Measurements from ENCODE around the gene AKAP9.
"Not testable (repeated sequence)": the region's sequence is repeated elsewhere in the genome, so short reads cannot be mapped to it uniquely, and the experiment has no call there.

Gene AKAP9

GRCh38 chr7:91979590-91979989, 38.9 kb downstream of the AKAP9 start:
- Histone ChIP-seq H3K79me2 (ENCODE audit: insufficient read depth, low read depth) (peaks cover 5% of the 10 kb centered on the region), H4K20me1 (ENCODE audit: insufficient read depth) (no peaks in the 10 kb centered on the region), H3K4me2 (no peak overlapping the region), H3K36me3 (ENCODE audit: insufficient read depth) (no peaks in the 10 kb centered on the region), H3K4me1 (ENCODE audit: low read depth, poor library complexity, severe bottlenecking) (peaks cover 6% of the 10 kb centered on the region), H2AFZ (ENCODE audit: low read depth) (no peak overlapping the region), H3K4me3 (IDR thresholded peaks at IDR 0.05; ENCODE audit: insufficient read depth, low read depth, low read length) (no peak overlapping the region), H3K27me3 (ENCODE audit: insufficient read depth, low read depth) (no peaks in the 10 kb centered on the region), H3K27ac (no peak overlapping the region), H3K9ac (no peak overlapping the region)
- no peak for TF ChIP-seq CTCF (conservative IDR thresholded peaks at IDR 0.05; ENCODE audit: low read depth, low read length)

DNA sequence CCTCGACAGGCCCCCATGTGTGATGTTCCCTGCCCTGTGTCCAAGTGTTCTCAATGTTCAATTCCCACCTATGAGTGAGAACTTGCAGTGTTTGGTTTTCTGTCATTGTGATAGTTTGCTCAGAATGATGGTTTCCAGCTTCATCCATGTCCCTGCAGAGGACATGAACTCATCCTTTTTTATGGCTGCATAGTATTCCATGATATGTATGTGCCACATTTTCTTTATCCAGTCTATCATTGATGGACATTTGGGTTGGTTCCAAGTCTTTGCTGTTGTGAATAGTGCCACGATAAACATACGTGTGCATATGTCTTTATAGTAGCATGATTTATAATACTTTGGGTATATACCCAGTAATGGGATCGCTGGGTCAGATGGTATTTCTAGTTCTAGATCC, 41.7 kb downstream of the AKAP9 start:
- H4K20me1 ChIP-seq (ENCODE audit: insufficient read depth); H3K36me3 ChIP-seq (ENCODE audit: insufficient read depth); H3K79me2 ChIP-seq (ENCODE audit: insufficient read depth, low read depth); H3K4me2 ChIP-seq; H3K4me1 ChIP-seq (ENCODE audit: low read depth, poor library complexity, severe bottlenecking); H3K9ac ChIP-seq; H3K27ac ChIP-seq; H3K27me3 ChIP-seq (ENCODE audit: insufficient read depth, low read depth); H3K4me3 ChIP-seq (IDR thresholded peaks at IDR 0.05; ENCODE audit: insufficient read depth, low read depth, low read length); H2AFZ ChIP-seq (ENCODE audit: low read depth): not testable (repeated sequence)

DNA sequence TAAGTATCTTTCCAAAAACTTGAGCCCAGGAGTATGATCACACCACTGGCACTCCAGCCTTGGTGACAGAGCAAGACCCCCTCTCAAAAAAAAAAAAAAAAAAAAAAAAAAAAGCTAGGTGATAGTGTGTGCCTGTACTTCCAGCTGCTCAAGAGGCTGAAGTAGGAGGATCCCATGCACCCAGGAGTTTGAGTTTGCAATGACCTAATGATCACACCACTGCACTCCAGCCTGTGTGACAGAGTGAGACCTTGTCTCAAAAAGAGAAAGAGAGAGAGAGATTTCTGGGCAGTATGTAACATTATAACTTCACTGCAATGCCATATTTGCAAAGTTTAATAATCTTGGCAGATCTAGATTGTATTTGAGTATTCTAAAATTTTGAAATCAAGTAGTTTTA, 47.6 kb downstream of the AKAP9 start:
- no peak overlapping the region for H3K27ac ChIP-seq
- TF ChIP-seq CTCF (conservative IDR thresholded peaks at IDR 0.05; ENCODE audit: low read depth, low read length) = no peak
- no peaks in the 10 kb centered on the region for H3K36me3 ChIP-seq (ENCODE audit: insufficient read depth)
- no peak overlapping the region for H3K4me2 ChIP-seq
- H3K27me3 ChIP-seq (ENCODE audit: insufficient read depth, low read depth) = no peaks in the 10 kb centered on the region
- H3K4me3 ChIP-seq (IDR thresholded peaks at IDR 0.05; ENCODE audit: insufficient read depth, low read depth, low read length) = no peak overlapping the region
- no peak overlapping the region for H3K9ac ChIP-seq
- H2AFZ ChIP-seq (ENCODE audit: low read depth) = no peak overlapping the region
- H3K4me1 ChIP-seq (ENCODE audit: low read depth, poor library complexity, severe bottlenecking) = peaks cover 25% of the 10 kb centered on the region
- H3K79me2 ChIP-seq (ENCODE audit: insufficient read depth, low read depth) = no peaks in the 10 kb centered on the region; the same call in 1 of the 2 replicates
- no peaks in the 10 kb centered on the region for H4K20me1 ChIP-seq (ENCODE audit: insufficient read depth)

- TF ChIP-seq CTCF (conservative IDR thresholded peaks at IDR 0.05; ENCODE audit: low read depth, low read length) = no peak
- H3K27me3 ChIP-seq (ENCODE audit: insufficient read depth, low read depth) = no peaks in the 10 kb centered on the region
- peak overlapping the region; percentile 77 for H3K27ac ChIP-seq
- no peak overlapping the region for H3K4me3 ChIP-seq (IDR thresholded peaks at IDR 0.05; ENCODE audit: insufficient read depth, low read depth, low read length)
- H4K20me1 ChIP-seq (ENCODE audit: insufficient read depth) = no peaks in the 10 kb centered on the region
- H3K9ac ChIP-seq = peak overlapping the region; percentile 34; the same call in 1 of the 2 replicates
- peak overlapping the region; percentile 88 for H3K4me2 ChIP-seq
- H2AFZ ChIP-seq (ENCODE audit: low read depth) = peak overlapping the region; percentile 8; the same call in 1 of the 2 replicates
- peaks cover 67% of the 10 kb centered on the region for H3K4me1 ChIP-seq (ENCODE audit: low read depth, poor library complexity, severe bottlenecking)
- no peaks in the 10 kb centered on the region for H3K36me3 ChIP-seq (ENCODE audit: insufficient read depth)
- no peaks in the 10 kb centered on the region; the same call in 1 of the 2 replicates for H3K79me2 ChIP-seq (ENCODE audit: insufficient read depth, low read depth)
Measured at GRCh38 chr7:91993976-91994375, 53.3 kb downstream of the AKAP9 start.

DNA sequence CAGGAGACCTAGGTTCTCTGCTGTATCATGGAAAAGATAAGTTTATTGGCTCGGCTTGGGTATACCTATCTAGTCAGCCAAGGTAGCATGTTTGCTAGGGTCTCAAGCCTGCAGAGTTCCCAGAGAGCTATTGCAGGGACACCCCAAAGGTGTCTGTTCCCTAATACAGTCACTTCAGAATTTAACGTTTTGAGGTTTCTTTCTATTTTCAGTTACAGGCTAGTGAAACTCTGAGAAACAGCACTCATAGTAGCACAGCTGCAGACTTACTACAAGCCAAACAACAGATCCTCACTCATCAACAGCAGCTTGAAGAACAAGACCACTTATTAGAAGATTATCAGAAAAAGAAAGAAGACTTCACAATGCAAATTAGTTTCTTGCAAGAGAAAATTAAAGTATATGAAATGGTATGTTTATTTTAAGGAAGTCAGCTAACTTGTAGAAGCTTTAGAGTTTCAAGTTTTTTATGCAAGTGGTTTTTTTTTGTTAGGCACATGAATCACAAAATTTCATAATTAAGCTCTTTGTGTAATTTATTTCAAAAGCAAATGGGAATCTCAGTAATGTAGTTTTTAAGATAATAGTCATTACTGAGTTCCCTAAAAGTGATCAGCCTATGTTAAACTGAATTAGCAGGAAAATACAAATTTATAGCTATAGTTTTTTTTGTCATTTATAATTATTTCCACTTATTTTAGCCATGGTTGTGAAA, 54.9 kb downstream of the AKAP9 start:
- Histone ChIP-seq H4K20me1 (ENCODE audit: insufficient read depth) (no peaks in the 10 kb centered on the region), H3K4me3 (IDR thresholded peaks at IDR 0.05; ENCODE audit: insufficient read depth, low read depth, low read length) (no peak overlapping the region), H3K27ac (peak overlapping the region; percentile 77), H3K27me3 (ENCODE audit: insufficient read depth, low read depth) (no peaks in the 10 kb centered on the region), H3K4me2 (peak overlapping the region; percentile 88), H3K36me3 (ENCODE audit: insufficient read depth) (no peaks in the 10 kb centered on the region), H3K79me2 (ENCODE audit: insufficient read depth, low read depth) (no peaks in the 10 kb centered on the region; the same call in 1 of the 2 replicates), H3K9ac (peak overlapping the region; percentile 34), H2AFZ (ENCODE audit: low read depth) (peak overlapping the region; percentile 9; the same call in 1 of the 2 replicates), H3K4me1 (ENCODE audit: low read depth, poor library complexity, severe bottlenecking) (peaks cover 78% of the 10 kb centered on the region)
- TF ChIP-seq CTCF (conservative IDR thresholded peaks at IDR 0.05; ENCODE audit: low read depth, low read length) = no peak
